NCI-H2029 treated with DMSO at 0.1 percent for 48 hours (cell line): ENCODE results near the gene GNG14.
A peak's percentile ranks its signal among the peaks of the same experiment; 100 is the strongest.
"Not testable (repeated sequence)": the region's sequence is repeated elsewhere in the genome, so short reads cannot be mapped to it uniquely, and the experiment has no call there.

ENCODE experiments used
- DNase-seq: peaks from one replicate; lab custom pipeline; 2025; lab: John Stamatoyannopoulos, UW

GNG14 gene

GRCh38 chr19:12667731-12668302, 20.0 kb upstream of the GNG14 start:
- no peak for DNase-seq

DNA sequence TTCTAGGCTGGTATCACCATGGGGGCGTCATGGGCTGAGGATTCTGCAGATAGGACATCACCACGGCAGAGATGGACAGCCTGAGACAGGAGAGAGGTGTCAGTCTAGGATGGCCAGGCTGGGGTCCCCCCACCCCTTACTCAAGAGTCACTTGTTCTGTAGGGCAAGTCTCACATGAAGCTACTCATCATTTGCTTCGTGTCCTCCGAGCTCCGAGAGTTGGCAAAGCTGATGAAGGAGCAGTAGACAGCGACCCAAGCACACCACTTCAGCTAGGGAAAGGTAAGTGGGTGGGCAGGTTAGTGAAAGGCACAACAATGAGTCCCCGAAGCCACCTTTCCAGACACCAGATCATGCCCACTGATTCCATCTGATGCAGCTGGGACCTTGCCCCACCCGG, 19.5 kb upstream of the GNG14 start:
- DNase-seq = no peak

DNA sequence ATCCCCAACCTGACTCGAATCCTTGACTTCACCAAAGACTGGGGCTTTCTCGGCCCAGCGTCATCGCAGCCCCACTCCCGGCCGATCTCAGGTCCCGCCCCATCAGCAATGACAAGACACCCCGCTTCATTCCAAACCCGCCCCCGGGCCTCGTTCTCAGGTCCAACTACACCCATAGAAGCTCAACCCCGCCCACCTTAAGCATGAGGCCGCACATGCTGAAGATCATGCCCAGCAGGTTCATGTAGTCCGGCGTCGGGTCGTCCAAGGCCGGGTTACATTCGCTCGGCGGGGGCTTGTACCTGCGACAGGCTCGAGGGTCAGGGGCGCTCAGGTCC, 18.9 kb upstream of the GNG14 start:
- DNase-seq = no peak

GRCh38 chr19:12669270-12670158, 18.3 kb upstream of the GNG14 start:
- peak; percentile 82 for DNase-seq

GRCh38 chr19:12670159-12670928, 17.5 kb upstream of the GNG14 start:
- DNase-seq = no peak

DNA sequence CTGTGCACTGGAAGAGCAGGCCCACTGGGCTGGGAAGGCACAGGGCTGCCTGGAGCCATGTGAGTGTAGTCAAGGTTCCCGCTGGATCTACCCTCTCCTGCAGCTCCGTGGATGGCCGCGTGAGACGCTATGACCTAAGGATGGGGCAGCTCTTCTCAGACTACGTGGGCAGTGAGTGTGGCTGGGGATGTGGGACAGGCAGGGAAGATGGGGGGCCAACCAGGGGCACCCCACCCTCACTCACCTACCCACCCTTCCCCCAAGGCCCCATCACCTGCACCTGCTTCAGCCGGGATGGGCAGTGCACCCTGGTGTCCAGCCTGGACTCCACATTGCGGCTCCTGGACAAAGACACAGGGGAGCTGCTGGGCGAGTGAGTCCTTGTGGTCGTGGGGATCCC, 15.1 kb upstream of the GNG14 start:
- no peak for DNase-seq

GRCh38 chr19:12675399-12675798, 12.4 kb upstream of the GNG14 start:
- no peak for DNase-seq

DNA sequence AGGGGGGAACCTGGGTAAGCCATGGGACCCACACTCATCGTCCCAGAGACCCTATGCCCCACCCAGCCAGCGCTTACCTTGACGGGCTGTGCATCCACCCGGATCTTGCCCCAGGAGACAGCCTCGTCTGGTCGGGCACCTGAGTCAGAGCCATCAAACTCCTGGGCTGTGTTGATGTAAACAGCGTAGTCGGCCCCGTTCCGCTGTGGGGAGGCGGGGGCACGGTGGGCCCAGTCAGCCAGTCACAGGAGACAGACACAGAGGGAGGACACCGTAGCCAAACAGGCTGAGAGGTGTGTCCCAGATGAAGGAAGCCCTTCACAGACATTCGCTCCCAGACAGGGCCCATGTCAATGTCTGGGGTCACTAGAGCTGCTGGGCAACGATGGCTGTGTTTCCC, 11.9 kb upstream of the GNG14 start:
- no peak for DNase-seq

- DNase-seq = peak; percentile 50
These were observed 11.4 kb upstream of the GNG14 start for GRCh38 chr19:12676384-12676792.

- no peak for DNase-seq
These were observed 10.9 kb upstream of the GNG14 start for GRCh38 chr19:12676928-12677327.

DNA sequence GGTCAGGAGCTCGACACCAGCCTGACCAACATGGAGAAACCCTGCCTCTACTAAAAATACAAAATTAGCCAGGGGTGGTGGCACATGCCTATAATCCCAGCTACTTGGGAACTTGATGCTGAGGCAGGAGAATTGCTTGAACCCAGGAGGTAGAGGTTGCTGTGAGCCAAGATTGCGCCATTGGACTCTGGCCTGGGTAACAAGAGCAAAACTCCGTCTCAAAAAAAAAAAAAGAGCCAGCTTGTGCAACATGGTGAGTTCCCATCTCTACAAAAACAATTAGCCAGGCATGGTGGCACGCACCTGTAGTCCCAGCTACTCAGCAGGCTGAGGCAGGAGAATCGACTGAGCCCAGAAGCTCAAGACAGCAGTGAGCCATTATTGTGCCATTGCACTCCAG, 9.8 kb upstream of the GNG14 start:
- DNase-seq = not testable (repeated sequence)

DNA sequence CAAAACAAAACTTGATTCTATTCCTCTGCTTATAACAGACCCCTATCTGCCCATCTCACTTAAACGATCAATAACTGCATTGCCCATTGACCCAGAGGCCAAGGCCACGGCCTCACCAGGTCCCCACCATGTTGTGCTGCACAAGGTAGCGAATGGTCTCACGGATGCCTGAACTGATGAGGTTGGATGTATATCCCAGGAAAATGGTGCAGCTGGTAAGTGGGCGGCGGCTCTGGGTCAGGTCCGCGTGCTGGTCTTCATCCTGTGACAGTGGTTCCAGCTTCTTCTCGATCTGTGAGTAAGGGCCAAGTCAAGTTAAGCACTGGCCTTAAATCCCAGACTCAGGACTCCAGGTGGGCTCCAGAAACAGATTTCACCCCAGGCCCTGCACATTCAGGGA, 7.8 kb upstream of the GNG14 start:
- no peak for DNase-seq

GRCh38 chr19:12681074-12681987, 6.5 kb upstream of the GNG14 start, which contains the start of gene DHPS:
Gene DHPS, minus strand, starts transcription at chr19:12681880. Its CDS starts 114 bp downstream, at chr19:12681766.
- peak; percentile 92 for DNase-seq

DNA sequence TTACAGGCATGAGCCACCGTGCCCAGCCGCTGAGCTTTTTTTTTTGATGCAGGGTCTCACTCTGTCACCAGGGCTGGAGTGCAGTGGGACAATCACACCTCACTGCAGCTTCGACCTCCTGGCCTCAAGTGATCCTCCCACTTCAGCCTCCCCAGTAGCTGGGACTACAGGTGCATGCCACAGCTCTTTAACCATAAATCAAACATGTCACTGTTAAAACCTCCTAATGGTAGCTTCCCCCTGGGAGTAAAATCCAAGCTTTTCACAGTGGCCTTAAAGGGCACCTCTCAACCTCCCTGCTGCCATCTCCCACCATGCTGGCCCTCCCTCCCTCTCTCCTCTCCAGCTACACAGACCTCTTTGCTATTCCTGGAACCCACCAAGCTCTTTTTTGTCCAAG, 2.0 kb upstream of the GNG14 start:
- no peak for DNase-seq

DNA sequence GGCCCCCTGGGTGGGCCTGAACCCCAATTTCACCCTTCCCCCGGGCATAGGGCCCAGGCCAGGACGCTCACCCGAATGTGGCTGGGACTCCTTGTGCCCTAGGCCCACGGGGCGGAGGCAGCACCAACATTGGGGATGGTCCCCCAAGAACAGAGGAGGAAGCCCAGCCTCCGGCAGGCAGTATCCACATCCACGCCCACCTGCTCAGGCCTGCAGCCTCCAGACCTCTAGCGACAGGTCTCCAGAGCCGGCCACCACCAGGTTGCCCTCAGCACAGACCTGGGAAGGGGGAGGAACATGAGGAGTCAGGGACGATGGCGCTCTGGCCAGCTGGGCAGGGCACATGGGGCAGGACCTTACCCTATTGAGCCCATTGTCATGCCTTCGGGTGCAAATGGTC, 1.2 kb downstream of the GNG14 start:
- no peak for DNase-seq

GRCh38 chr19:12689581-12690216, 1.9 kb downstream of the GNG14 start:
- no peak for DNase-seq

DNA sequence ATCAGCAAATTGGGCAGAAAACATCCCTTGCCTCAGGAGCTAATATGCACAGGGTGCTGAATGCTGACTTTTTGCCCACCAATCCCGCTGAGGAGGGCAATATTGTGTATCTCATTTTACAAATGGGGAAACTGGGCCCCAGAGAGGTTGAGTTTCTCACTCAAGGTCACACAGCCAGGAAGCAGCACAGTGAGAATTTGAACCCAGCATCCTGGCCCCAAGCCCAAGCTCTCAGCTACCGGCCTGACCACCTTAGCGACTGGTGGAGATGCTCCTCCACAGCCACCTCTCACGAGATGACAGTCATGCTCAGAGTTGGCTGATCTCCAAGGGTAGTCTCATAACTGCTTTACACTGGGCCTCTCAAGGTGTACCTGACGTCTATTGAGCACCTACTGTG, 5.2 kb downstream of the GNG14 start:
- no peak for DNase-seq

DNA sequence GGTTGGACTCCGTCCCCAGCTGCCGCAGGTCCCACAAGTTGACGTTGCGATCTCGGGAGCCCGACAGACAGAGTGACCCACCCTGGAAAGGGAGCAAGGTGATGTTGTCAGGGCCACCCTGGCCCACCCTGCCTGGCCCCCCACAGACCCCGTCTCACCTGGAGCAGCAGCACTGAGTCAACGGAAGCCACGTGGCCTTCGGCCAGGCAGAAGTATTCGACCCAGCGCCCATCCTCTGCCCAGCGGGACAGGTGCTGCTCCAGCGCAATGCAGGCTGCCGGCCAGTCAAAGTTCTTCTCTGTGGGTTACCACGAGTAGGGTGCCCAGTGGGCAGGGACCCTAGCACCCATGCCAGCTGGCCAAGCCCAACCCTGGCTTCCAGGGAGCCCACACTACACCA, 6.8 kb downstream of the GNG14 start:
- DNase-seq = no peak

DNA sequence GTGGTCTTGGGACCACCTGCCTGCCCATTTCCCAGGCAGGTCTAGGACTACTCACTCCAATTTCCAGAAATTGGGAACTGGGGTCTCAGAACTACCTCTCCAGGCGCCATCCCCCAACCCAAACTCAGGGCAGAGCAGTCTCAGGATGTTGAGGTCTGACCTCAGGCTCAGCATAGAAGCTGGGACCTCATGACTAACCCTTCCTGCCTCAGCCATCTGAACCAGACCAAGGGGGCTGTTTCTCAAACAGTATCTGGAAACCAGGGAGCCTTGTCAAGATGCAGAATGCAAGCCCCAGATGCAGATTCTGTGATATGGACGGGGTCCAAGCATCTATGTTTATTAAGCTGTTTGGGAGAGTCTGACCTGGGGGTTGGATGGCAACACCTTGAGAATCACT, 7.3 kb downstream of the GNG14 start:
- DNase-seq = no peak

- no peak for DNase-seq
These were observed 7.7 kb downstream of the GNG14 start for GRCh38 chr19:12695514-12695913.

- no peak for DNase-seq
These were observed 8.2 kb downstream of the GNG14 start for GRCh38 chr19:12695997-12696365.
